Sigmoid colon (tissue), 4 donors: ENCODE data around the gene KCNE4.

ENCODE experiments used
- CTCF ChIP-seq, 4 experiments: fragments of 450-650 bp in 3 of 4; fragments of 200-600 bp in 1 of 4; IDR thresholded peaks; one replicate each; pipeline ENCODE4 v1.5.1; 2016 to 2019; ENCODE audit warnings: antibody characterized with exemption in 4 of 4, mild to moderate bottlenecking in 3 of 4, moderate library complexity in 2 of 4
- EP300 ChIP-seq, 4 donors: sonication (generic); formaldehyde crosslinking; IDR thresholded peaks; one replicate each; pipeline ENCODE4 v1.6.1; 2017; ENCODE audit warnings: antibody characterized with exemption in 4 of 4

DNA sequence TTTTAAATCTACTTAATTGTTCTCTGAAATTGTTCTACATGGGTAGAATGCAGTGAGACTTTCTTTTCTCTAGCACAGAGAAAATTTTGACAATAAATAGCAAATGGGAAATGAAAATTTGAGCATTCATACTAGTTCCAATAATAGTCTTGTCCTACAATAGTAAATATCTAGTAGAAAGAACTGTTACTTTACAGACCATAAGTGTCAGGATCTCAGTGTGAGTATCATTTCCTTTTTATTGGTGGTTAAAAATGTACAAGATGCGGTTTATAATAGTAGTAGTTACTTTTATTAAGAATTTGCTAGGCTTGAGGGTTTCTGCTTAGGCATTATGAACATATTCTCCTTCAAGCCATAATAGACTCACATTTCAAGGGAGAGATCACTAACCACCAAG, 43.2 kb downstream of the KCNE4 start:
- TF ChIP-seq EP300 (IDR thresholded peaks at IDR 0.05) (no peak), CTCF (IDR thresholded peaks at IDR 0.05) (no peak)
